Common myeloid progenitor, CD34-positive (primary cell): Measurements from ENCODE around the gene RNASE9.

ENCODE experiments used
- CTCF ChIA-PET: fragments of 350-600 bp; sonication (Branson Sonifier 250); formaldehyde crosslinking; loops from one replicate; lab custom pipeline; 2021; ENCODE audit warnings: antibody characterized with exemption; lab: Charles Lee
- POLR2A ChIA-PET: fragments of 350-600 bp; sonication (Branson Sonifier 250); formaldehyde crosslinking; loops from one replicate; lab custom pipeline; 2021; ENCODE audit warnings: antibody characterized with exemption; lab: Charles Lee
- DNase-seq, 3 donors: peaks; one replicate each; pipeline versions ENCODE4 v3.0.0 to v3.0.0-alpha.2; 2013
- H3K27ac ChIP-seq, 2 experiments: 1 replicate in 1 of 2; 2 replicates in 1 of 2; pipeline ENCODE4 v1.7.0; 2013; ENCODE audit warnings: inconsistent platforms in 2 of 2, low read length in 2 of 2, mild to moderate bottlenecking in 2 of 2, low read depth in 1 of 2, moderate library complexity in 1 of 2; ENCODE audit not compliant: severe bottlenecking in 2 of 2, insufficient read depth in 1 of 2, poor library complexity in 1 of 2
- H3K27me3 ChIP-seq, 5 experiments: replicated peaks in 2 of 5; 1 replicate in 3 of 5; 2 replicates in 2 of 5; pipeline versions ENCODE4 v1.6.1 to v1.7.0; 2013; ENCODE audit warnings: low read length in 4 of 5, mild to moderate bottlenecking in 2 of 5, moderate library complexity in 2 of 5, inconsistent platforms in 1 of 5; ENCODE audit not compliant: insufficient read depth in 5 of 5, control insufficient read depth in 4 of 5
- H3K36me3 ChIP-seq, 4 experiments: 1 replicate in 2 of 4; 2 replicates in 2 of 4; pipeline versions ENCODE4 v1.6.1 to v1.7.0; 2013; ENCODE audit warnings: low read length in 3 of 4, control low read depth in 1 of 4, mild to moderate bottlenecking in 1 of 4; ENCODE audit not compliant: control insufficient read depth in 4 of 4, insufficient read depth in 4 of 4
- H3K4me1 ChIP-seq, 4 experiments: 1 replicate in 3 of 4; 2 replicates in 1 of 4; pipeline versions ENCODE4 v1.6.1 to v1.7.1; 2013; ENCODE audit warnings: low read length in 3 of 4, mild to moderate bottlenecking in 3 of 4, control low read depth in 1 of 4, inconsistent platforms in 1 of 4, moderate library complexity in 1 of 4; ENCODE audit not compliant: control insufficient read depth in 4 of 4, insufficient read depth in 4 of 4; ENCODE audit errors: control extremely low read depth in 1 of 4
- H3K4me3 ChIP-seq, 7 experiments: 1 replicate in 4 of 7; 2 replicates in 3 of 7; pipeline versions ENCODE4 v1.5.1 to v1.7.0; 2013; ENCODE audit warnings: mild to moderate bottlenecking in 7 of 7, low read length in 6 of 7, moderate library complexity in 6 of 7, inconsistent platforms in 2 of 7, low read depth in 2 of 7, control low read depth in 1 of 7; ENCODE audit not compliant: insufficient read depth in 4 of 7, control insufficient read depth in 1 of 7; ENCODE audit errors: extremely low read depth in 1 of 7
- H3K9me3 ChIP-seq, 5 experiments: 1 replicate in 4 of 5; 2 replicates in 1 of 5; pipeline versions ENCODE4 v1.6.1 to v1.7.1; 2013; ENCODE audit warnings: low read length in 4 of 5, mild to moderate bottlenecking in 2 of 5, inconsistent platforms in 1 of 5, low read depth in 1 of 5, moderate library complexity in 1 of 5; ENCODE audit not compliant: control insufficient read depth in 4 of 5, insufficient read depth in 2 of 5; ENCODE audit errors: control extremely low read depth in 1 of 5
- WGBS: methylation state at CpG from one replicate; pipeline ENCODE4 v1.1.5; 2013; ENCODE audit not compliant: insufficient coverage; 5-methylcytosine and 5-hydroxymethylcytosine counted together

Gene RNASE9

DNA sequence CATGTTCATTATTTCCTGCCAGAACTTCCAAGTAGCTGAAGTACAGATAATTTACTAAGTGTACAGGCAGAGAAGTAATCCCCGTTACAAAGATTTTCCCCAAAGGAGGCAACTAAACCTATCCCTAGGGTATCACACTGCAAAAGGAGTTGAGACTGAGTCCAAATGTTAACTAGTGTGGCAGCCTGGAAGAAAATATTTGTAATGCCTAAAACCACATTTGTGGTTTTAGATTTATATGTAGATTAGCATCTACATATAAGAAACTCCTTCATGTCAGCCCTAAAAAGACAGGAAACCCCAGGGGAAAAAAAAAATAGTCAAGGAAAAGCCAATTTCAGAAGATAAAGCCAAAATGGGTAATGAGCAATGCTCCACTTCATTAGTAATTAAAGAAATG is 31.7 kb upstream of the RNASE9 start:
- peak in 1 of 3 donors; percentile 45 for DNase-seq
- Histone ChIP-seq H3K9me3 (no peaks in the 10 kb centered on the region), H3K27ac (no peak overlapping the region), H3K36me3 (no peaks in the 10 kb centered on the region), H3K4me1 (peaks cover 0 to 11% (median 7%) of the 10 kb centered on the region in 4 experiments), H3K27me3 (no peaks in the 10 kb centered on the region), H3K4me3 (peak overlapping the region in 1 of 7 experiments; percentile 14)
- POLR2A ChIA-PET: no interaction called here
- 0% methylated on average over 1 of the region's 1 CpG for WGBS
- CTCF ChIA-PET: interaction anchor here (0.7 kb wide), 1 partner anchor 216 kb away, joined by 3 read pairs; no protein-coding TSS in a partner anchor

DNA sequence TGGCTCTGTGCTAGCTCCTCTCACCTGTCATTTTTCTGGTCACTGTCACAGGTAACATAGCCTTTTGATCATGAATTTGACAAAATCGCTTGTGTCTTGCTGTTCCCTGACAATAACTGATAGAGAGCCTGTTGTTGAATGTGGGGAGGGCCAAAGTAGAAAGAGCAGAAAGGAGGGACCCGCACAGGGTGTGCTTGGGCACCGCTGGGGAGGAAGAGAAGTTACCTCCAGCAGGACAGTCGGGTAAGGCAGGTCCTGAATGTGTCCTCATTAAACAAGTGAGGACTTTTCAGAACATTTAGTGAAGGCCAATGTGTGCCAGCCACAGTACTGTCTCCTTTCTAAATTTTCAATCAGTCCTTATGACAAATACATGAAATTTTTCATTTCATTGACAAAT is 30.4 kb upstream of the RNASE9 start, which contains the start of gene RNASE12:
TSS of gene RNASE12 (minus strand) at position 142 of the 400 bp plus-strand sequence. CDS start 653 bp downstream, outside the sequence.
- ChIA-PET CTCF (interaction anchor here (1.0 to 1.2 kb wide), 2 partner anchors 11 to 40 kb away, joined by 3 read pairs; no protein-coding TSS in a partner anchor), POLR2A (no interaction called here)
- H3K4me3 ChIP-seq: peak within 1 kb of the TSS in 1 of 7 experiments; percentile 14
- H3K27me3 ChIP-seq: no peaks in the 10 kb centered on the region
- DNase-seq: no peak
- no peaks in the 10 kb centered on the region for H3K9me3 ChIP-seq
- no peak within 1 kb of the TSS for H3K27ac ChIP-seq
- H3K36me3 ChIP-seq: no peaks in the 10 kb centered on the region
- 100% methylated on average over 3 of the region's 4 CpGs for WGBS
- H3K4me1 ChIP-seq: peaks cover 0 to 11% (median 7%) of the 10 kb centered on the region in 4 experiments

DNA sequence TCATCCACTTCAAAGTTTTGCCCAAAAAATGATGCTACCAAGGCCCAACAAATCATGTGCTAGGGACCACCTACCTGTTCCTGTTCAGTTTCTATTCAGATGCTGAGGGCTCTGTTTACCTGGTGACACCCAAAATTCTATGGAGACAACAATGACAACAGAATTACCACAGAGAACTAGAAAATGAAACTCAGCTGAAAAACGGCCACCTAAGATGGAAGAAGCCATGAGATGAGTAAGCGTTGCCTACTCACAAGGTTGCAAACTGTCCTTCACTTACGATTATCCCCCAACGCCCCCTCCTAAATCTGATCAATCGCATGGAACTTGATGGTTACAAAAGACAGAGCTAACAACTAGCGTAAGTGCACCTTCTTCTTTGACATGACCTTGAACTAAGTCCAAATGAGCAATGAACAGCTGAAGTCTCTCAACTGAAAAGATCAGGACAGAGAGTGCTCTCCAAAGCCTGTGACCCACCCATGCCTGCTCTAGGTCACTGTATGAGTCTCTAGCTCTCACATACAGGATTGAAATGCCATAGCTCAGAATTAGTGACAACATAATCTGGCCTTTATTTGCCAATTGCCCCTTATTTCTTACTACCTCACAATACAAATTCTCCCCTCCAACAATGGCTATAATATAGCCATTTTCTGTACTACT is 26.8 kb upstream of the RNASE9 start, which contains the start of gene RNASE11:
TSS of gene RNASE11 (minus strand) at position 513 of the 666 bp plus-strand sequence.
- H3K4me1 ChIP-seq: peaks cover 0 to 5% (median 2%) of the 10 kb centered on the region in 4 experiments
- 100% methylated on average over 6 of the region's 6 CpGs for whole genome bisulfite sequencing
- no peak within 1 kb of the TSS for H3K27ac ChIP-seq
- no peaks in the 10 kb centered on the region for H3K27me3 ChIP-seq
- ChIA-PET POLR2A (no interaction called here), CTCF (interaction anchor here (1.1 to 1.5 kb wide), 3 partner anchors 8 to 103 kb away, joined by 3 to 4 read pairs (median 3); no protein-coding TSS in a partner anchor)
- DNase-seq: no peak
- peaks cover 0 to 2% (median 0%) of the 10 kb centered on the region in 5 experiments for H3K9me3 ChIP-seq
- H3K36me3 ChIP-seq: no peaks in the 10 kb centered on the region
- no peak within 1 kb of the TSS for H3K4me3 ChIP-seq

DNA sequence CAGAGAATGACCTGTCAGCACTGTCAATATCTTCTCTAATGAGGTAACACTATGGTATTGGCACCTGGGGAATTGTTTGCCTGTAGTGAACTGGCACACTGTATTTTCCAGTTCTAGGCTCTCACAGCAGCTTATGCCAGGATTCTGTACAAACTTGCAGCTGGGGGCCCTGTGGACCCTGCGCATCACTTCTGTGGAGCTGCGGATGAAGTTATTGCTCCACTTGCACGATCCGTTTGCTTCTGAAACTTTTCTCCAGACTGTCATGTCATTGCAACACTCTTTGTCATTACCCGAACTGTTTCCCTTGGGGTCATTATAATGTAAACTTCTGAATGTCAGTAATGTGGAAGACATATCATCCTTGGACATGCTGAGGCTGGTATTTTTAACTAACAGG is 23.1 kb upstream of the RNASE9 start:
- no peak for DNase-seq
- POLR2A ChIA-PET: no interaction called here
- CTCF ChIA-PET: no interaction called here
- 92% methylated on average over 5 of the region's 5 CpGs for WGBS
- H3K27me3 ChIP-seq: no peaks in the 10 kb centered on the region
- H3K27ac ChIP-seq: no peak overlapping the region
- peaks cover 2 to 21% (median 17%) of the 10 kb centered on the region in 4 experiments for H3K4me1 ChIP-seq
- H3K9me3 ChIP-seq: peaks cover 0 to 2% (median 0%) of the 10 kb centered on the region in 5 experiments
- no peak overlapping the region for H3K4me3 ChIP-seq
- H3K36me3 ChIP-seq: no peaks in the 10 kb centered on the region

DNA sequence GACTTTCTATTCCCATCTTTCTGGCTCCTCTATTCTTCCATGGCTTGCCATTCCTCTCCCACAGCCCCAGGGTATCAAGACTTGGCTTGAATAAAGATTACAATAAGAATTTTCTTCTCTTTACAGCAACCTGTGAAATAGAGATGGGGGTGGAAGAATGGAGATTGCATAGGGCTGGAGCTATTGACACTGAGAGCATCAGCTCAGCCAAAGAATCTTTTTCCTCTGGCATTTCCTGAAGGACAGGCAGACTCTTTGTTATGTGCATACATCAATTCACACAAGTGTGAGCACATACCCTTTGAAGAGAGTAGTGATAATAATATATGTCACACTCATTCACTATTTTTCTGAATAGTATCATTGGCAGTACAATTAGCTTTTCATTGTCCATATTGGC is 22.3 kb upstream of the RNASE9 start:
- no peak for DNase-seq
- Histone ChIP-seq H3K4me1 (peaks cover 2 to 24% (median 19%) of the 10 kb centered on the region in 4 experiments), H3K27me3 (no peaks in the 10 kb centered on the region), H3K36me3 (no peaks in the 10 kb centered on the region), H3K9me3 (peaks cover 0 to 2% (median 0%) of the 10 kb centered on the region in 5 experiments), H3K4me3 (no peak overlapping the region), H3K27ac (no peak overlapping the region)
- POLR2A ChIA-PET: no interaction called here
- CTCF ChIA-PET: interaction anchor here (1.4 kb wide), 1 partner anchor 24 kb away, joined by 4 read pairs; no protein-coding TSS in a partner anchor

DNA sequence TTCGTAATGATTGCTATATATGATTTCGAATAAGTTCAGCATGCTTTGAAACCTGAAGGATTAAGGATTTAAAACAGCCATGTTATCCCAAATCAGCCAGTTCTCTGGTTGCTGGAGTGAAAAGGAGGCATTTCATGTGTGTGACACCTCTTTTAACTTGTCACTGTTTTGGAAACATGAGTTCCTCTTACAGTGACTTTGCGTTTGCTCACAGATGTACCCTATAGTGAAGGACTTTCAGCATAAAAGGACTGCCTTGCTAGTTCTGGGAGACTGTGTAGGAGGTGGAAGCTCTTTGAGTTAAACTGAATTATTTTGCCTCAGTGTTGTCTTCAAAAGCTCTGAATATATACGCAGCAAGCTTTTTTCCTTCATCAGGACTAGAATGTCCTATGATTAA is 19.4 kb upstream of the RNASE9 start:
- Histone ChIP-seq H3K27me3 (no peaks in the 10 kb centered on the region), H3K36me3 (no peaks in the 10 kb centered on the region), H3K9me3 (no peaks in the 10 kb centered on the region), H3K4me3 (no peak overlapping the region), H3K27ac (peak overlapping the region in 1 of 2 experiments; percentile 41), H3K4me1 (peaks cover 2 to 24% (median 19%) of the 10 kb centered on the region in 4 experiments)
- peak; percentile 19 to 71 (median 60) for DNase-seq
- ChIA-PET CTCF (interaction anchor here (0.6 to 1.3 kb wide), 5 partner anchors 10 to 253 kb away, joined by 3 to 4 read pairs (median 3); partner anchors contain the start of gene RNASE12), POLR2A (no interaction called here)
- WGBS: 15% methylated on average over 2 of the region's 4 CpGs
